GM21390 (cell line): ENCODE measurements around the gene CCNI2.

Experiments
- ATAC-seq: cut with Tn5 transposase; IDR thresholded peaks from one replicate; pipeline ENCODE4 v1.9.1; 2021; ENCODE audit not compliant: unreplicated experiment

CCNI2 gene

GRCh38 chr5:132764671-132765238 is 17.5 kb downstream of the CCNI2 start:
- ATAC-seq, result no peak

- ATAC-seq, result no peak
These were observed 18.2 kb downstream of the CCNI2 start for GRCh38 chr5:132765311-132766019.

GRCh38 chr5:132766020-132766805 is 19.0 kb downstream of the CCNI2 start:
- no peak for ATAC-seq

- ATAC-seq, result no peak
These were observed 19.5 kb downstream of the CCNI2 start for GRCh38 chr5:132766806-132767055.

- ATAC-seq, result no peak
These were observed 19.9 kb downstream of the CCNI2 start for GRCh38 chr5:132767150-132767549.

- ATAC-seq, result no peak
These were observed 21.3 kb downstream of the CCNI2 start for GRCh38 chr5:132768485-132768868.

- ATAC-seq, result no peak
These were observed 23.4 kb downstream of the CCNI2 start for GRCh38 chr5:132770476-132771159.

- no peak for ATAC-seq
These were observed 24.3 kb downstream of the CCNI2 start for GRCh38 chr5:132771503-132771998.

- no peak for ATAC-seq
These were observed 25.3 kb downstream of the CCNI2 start for GRCh38 chr5:132772291-132773070.

- no peak for ATAC-seq
These were observed 25.9 kb downstream of the CCNI2 start for GRCh38 chr5:132773114-132773513.

- no peak for ATAC-seq
These were observed 26.6 kb downstream of the CCNI2 start for GRCh38 chr5:132773601-132774355.

GRCh38 chr5:132774406-132774805 is 27.2 kb downstream of the CCNI2 start:
- ATAC-seq, result no peak

- ATAC-seq, result no peak
These were observed 27.7 kb downstream of the CCNI2 start for GRCh38 chr5:132774896-132775295.

- ATAC-seq, result no peak
These were observed 28.3 kb downstream of the CCNI2 start for GRCh38 chr5:132775476-132775961.

GRCh38 chr5:132776131-132776937 is 29.1 kb downstream of the CCNI2 start:
- peak; percentile 11 for ATAC-seq

- peak; percentile 29 for ATAC-seq
These were observed 29.6 kb downstream of the CCNI2 start for GRCh38 chr5:132776938-132777208.

- ATAC-seq, result peak; percentile 66
These were observed 30.2 kb downstream of the CCNI2 start, which contains the start of gene SEPTIN8 for GRCh38 chr5:132777209-132778069. Gene SEPTIN8, minus strand, starts transcription at chr5:132777239. Its CDS starts 102 bp downstream, at chr5:132777137.

- ATAC-seq, result no peak
These were observed 30.9 kb downstream of the CCNI2 start for GRCh38 chr5:132778129-132778528.
